ENCODE results near the gene CFAP221.

Gene CFAP221

GRCh38 chr2:119683074-119683712 lies 138.9 kb downstream of the CFAP221 start:
- no peak for DNase-seq

DNA sequence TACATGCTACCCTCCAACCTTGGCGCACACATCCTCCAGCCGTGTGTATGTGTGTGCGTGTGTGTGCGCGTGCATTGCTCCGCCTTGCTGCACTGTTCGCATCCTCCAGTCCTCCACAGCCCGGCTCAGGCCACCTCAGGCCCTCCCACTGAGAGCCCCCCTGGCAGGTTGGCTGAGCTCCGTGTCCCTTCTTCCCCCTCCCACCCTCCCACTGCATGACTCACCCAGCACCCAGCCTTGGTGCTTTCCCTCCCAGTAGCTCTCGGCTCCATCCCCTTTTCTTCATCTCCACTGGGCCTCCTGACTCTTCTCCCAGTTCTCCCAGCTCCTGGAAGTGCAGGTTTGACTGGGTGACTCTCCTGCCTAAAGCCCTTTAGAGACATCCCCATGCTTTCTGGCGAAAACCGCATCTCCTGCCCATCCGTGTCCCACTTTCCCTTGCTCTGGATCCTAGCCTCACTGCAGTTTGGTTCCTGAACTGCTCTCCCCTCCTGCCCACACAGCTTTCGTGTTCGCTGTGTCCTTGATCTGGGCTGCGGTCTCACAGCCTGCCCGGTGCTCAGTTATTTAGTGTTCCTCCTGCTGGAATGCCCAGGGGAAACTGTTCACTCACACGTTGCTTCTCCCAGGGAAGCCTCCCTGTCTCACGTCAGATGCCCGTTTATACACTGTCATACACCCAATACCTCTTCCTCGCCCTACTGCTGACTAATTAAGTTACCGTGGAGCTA lies 139.6 kb downstream of the CFAP221 start:
- no peak for DNase-seq

- no peak for DNase-seq
These were observed 140.3 kb downstream of the CFAP221 start for GRCh38 chr2:119684518-119684917.

- no peak for DNase-seq
These were observed 144.4 kb downstream of the CFAP221 start for GRCh38 chr2:119688616-119689015.

DNA sequence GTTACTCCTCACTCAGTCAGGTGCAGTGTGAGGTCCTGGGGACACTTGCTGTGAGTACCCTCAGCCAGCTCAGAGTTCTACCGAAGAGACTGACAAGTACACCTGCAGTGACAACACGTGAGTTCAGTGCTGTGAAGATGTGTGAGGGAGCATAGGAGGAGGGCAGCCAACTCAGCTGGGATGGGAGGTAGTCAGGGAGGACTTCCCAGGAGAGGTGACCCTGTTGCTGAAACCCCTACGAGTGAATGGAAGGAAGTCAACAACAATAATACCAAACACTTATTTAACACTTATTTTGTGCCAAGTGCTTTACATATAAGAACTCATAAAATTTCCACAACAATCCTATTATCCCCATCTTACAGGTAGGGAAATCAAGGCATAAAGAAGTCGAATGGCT lies 145.0 kb downstream of the CFAP221 start:
- DNase-seq: no peak

GRCh38 chr2:119691189-119691588 lies 146.9 kb downstream of the CFAP221 start:
- no peak for DNase-seq

DNA sequence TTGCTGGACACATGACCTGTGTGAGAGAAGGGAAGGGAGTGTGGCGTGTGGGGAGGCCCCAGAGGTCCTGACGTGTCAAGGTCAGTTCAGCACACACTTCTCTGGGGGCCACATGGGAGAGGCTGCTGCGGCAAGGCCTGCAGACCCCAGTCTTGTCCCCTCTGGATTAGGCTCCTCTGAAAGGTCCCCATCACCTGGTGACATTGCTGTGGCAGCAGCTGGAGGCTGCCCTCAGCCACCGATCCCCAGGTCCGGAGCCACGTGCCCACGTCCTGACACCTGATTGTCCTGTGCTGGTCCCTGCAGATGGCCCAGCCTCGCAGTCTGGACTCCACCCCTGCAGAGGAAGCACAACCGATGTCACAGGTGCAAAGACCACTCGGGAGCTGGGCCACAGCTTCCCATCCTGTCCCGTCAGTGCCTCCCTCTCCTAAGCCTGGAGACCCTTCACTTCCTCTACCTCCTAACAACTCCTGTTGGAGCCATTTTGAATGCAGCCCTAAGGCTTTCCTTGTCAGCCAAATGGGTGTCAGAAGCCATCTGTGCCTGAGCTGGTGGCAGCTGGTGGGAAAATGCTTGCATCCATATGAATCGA lies 147.5 kb downstream of the CFAP221 start:
- DNase-seq: no peak

GRCh38 chr2:119692310-119692709 lies 148.1 kb downstream of the CFAP221 start:
- no peak for DNase-seq

DNA sequence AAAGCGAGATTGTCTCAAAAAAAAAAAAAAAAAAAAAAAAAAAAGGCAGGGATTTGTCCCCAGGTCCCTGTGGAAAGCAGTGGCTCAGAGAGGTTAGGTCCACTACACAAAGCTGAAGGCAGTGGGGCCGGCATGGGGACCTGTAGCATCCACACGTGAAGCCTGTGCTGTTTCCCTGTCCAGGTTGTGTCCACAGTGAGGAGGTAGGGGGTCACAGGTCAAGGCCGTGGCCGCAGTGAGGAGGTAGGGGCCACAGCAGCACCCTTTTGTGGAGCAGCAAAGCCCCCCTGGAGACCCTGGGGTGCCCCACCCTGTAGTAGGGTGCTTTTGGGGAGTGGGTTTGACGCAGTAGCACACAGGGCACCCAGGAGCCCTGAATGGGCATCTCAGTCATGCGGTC lies 148.7 kb downstream of the CFAP221 start:
- DNase-seq: no peak

GRCh38 chr2:119693567-119693966 lies 149.3 kb downstream of the CFAP221 start:
- no peak for DNase-seq

GRCh38 chr2:119693967-119694366 lies 149.7 kb downstream of the CFAP221 start:
- DNase-seq: no peak

DNA sequence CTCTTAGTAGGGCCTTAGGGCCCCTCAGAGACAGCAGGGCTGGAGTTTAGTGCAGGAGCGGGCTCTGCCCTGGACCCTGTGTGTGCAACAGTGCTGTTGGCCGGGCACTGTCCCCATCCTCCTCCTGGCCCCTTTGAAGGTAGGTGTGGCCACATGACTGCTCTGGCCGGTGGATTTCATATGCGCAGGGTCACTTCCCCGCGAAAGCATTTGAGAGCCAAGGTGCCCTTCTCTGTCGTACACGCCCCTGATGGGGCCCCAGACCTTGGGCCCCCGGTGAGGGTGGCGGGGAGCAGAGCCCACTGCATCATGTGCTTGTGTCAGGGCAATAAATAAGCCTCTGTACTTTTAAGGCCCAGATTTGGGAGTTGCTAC lies 150.2 kb downstream of the CFAP221 start:
- no peak for DNase-seq

DNA sequence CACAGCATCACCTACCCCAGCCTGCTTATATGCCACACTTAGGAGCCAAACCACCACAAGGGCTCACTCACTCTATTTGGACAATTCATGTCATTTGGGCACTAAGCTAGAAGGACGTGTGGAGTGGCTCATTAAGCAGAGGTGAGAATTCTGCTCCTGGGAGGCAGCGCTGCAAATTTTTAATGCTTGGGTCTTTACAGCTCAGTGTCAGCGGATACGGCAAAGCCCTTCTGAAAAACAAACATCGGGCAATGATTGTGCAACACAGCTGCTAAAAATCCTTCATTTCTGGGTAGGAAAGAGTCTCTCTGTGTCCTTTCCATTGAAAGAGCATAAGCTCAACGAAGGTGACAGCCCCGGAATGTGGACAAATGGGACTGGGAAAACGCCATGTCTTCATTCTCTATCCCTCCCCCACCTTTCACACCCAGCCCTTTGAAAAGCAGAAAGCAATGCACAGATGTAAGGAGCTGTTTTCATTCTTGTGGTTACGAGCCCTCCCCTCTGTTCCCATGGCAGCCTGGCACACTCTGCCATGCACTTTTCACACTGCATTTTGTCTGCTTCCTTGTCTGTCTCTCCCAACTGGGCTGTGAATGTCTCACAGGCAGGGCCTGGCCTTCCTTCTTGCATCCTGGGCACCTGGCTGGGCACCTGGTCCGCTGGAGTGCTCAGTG lies 150.7 kb downstream of the CFAP221 start:
- DNase-seq: no peak

DNA sequence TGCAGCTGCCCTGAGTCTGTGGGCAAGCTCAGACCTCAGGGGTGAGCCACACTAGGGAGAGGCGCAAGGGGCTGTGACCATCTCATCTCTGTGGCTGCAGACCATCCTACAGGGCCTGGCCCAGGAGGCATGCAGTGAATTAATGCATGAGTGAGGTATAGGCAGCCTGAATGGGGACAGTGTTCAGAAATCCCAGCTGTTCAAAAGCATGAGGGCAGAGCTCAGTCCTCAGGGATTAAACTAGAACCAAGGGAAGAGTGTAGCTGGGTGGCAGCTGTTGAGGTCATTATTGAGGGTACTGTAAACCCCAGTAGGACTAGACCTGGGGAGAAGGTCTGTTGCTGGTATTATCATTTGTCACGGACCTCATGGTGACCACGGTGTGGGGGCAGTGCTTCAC lies 151.8 kb downstream of the CFAP221 start:
- no peak for DNase-seq

GRCh38 chr2:119696494-119697030 lies 152.3 kb downstream of the CFAP221 start:
- no peak for DNase-seq

DNA sequence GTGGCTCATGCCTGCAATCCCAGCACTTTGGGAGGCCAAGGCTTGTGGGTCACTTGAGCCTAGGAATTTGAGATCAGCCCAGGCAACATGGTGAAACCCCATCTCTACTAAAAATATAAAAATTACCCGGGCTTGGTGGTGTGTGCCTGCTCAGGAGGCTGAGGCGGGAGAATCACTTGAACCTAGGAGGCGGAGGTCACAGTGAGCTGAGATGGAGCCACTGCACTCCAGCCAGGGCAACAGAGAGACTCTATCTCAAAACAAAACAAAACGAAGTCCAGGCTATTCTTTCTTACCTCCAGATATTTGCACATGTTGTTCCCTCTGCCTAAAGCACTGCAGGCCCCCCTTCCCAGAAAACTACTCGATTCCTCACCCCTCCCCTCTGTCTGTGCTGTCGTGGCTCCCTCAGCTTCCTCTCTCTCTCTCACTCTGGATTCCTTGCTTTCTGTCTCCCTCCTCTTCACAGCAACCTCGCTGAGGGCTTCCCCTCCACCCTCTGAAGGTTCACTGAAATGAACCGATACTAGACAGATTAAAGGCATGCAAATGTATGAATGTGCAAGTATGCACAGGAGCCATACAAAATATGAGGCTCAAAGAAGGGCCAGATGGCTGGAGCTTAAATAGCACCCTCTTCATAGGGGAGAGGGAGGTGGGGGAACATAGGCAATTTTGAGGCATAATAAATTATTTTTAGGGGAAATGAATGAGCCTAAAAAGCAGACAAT lies 153.2 kb downstream of the CFAP221 start:
- DNase-seq: no peak

DNA sequence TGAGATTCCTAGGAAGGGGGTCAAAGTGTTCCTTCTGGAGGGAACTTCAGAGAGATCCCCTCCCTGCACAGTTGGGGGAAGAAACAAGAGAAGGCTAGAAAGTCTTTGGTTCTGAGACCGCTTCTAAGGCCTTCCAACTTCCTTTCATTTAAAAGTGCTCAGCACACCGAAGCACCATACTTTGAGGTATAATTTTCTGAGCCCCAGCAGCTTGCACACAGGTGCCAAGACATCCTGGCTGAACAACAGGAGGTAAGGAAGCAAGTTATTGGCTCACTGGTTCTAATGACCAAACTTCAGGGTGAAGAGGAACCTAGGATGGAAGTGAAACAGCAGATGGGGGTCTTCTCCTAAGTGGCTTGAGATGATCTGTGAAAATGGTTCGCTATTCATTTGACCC lies 154.0 kb downstream of the CFAP221 start:
- DNase-seq: no peak

- DNase-seq: no peak
These were observed 154.9 kb downstream of the CFAP221 start for GRCh38 chr2:119699016-119699606.

DNA sequence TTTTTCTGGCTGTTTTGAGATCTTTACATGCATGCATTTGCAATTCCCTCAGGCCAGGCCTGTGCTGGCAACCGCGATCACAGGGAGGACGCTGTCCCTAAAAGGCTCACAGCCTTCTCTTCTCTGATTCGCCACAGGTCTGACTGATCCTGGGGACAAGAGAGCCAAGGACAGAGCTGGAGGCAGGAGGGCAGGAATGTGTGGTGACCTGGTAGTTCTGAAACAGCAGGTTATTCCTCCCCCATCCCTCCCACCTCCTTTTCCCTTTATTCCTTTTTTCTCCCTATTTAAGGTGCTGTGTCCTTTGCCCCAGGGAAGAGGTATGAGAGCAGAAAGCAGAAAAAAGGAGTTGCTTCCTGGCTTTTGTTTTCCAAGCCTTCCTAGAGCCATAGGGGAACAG lies 156.6 kb downstream of the CFAP221 start:
- DNase-seq: no peak

- DNase-seq: no peak
These were observed 157.1 kb downstream of the CFAP221 start for GRCh38 chr2:119701352-119701751.

DNA sequence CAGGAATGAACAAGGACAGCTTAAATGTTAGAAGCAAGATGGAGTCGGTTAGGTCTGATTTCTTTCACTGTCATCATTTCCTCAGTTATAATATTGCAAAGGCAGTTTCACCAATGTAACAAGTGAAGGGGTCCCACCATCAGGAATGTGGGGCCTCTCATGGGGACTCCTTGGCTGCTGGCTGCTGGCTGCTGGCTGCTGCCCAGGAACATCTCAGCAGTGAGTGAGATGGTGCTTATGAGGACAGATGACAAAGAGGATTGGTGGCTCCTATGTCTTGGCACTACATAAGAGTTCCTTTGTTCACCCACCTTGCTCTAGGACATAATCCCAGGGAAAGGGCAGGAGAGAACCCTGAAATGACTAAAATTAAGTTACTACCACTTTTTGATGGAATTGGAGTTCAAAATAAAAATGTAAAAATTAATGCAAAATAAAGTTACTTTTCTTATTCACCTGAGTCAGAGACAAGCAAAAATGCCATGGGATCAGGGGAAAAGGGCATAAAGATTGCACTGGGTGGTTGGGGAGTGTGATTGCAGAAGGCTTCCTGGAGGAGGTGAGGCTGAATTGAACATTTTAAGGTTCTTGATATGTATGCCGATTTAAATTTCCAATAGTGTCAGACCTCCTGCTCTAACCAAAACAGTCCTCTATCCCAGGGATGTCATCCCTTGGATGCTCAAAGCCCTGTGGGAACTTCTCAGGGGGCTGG lies 158.1 kb downstream of the CFAP221 start:
- DNase-seq: no peak

- DNase-seq: peak; percentile 70
These were observed 158.7 kb downstream of the CFAP221 start for GRCh38 chr2:119702918-119703401.
